ENCODE data around the gene IPO7.

DNA sequence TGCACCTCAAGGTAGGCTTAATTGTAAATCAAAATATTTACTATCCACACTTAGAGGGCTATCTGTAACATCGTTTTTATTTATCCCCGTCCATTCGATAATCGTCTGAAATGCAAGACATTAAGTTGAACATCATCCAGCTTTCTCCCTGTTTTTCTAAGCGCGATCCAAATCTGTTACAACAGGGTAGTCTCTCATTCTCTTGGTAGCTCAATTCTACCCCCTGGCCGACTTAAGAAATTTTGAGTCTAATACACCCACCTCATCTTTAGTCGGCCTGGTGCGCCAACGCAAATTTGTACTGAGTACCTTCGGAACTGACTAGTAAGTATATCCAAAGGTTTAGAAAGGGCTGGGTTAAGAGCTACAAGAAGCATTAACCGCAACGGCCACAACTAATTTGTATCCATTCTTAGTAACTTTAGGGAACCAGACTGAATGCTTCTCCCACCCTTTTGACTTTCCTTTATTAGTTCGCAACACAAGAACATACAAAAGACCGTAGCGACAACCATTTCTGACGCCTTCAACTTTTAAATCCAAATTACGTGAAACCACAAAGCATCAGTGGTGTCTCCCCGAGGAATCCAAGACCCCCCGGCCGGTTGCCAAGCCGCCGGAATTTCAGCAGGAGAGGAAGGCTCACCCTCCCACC, 75.3 kb downstream of the IPO7 start:
- TF ChIP-seq POLR2AphosphoS5 (IDR thresholded peaks at IDR 0.05) (no peak), EP300 (IDR thresholded peaks at IDR 0.05) (no peak), POLR2A (IDR thresholded peaks at IDR 0.05) (no peak)
- TF ChIP-seq, protein P1, sequence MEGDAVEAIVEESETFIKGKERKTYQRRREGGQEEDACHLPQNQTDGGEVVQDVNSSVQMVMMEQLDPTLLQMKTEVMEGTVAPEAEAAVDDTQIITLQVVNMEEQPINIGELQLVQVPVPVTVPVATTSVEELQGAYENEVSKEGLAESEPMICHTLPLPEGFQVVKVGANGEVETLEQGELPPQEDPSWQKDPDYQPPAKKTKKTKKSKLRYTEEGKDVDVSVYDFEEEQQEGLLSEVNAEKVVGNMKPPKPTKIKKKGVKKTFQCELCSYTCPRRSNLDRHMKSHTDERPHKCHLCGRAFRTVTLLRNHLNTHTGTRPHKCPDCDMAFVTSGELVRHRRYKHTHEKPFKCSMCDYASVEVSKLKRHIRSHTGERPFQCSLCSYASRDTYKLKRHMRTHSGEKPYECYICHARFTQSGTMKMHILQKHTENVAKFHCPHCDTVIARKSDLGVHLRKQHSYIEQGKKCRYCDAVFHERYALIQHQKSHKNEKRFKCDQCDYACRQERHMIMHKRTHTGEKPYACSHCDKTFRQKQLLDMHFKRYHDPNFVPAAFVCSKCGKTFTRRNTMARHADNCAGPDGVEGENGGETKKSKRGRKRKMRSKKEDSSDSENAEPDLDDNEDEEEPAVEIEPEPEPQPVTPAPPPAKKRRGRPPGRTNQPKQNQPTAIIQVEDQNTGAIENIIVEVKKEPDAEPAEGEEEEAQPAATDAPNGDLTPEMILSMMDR (IDR thresholded peaks at IDR 0.05): no peak
